GM11168 (cell line): ENCODE measurements around the gene PGM3.

ENCODE experiments used
- in situ Hi-C: fragments of 300-500 bp; cut with MboI; formaldehyde crosslinking; loops from one replicate; pipeline ENCODE4 v1.12.0; 2022; ENCODE audit warnings: low sequenced_read_pairs; ENCODE audit not compliant: unreplicated experiment

The PGM3 gene

DNA sequence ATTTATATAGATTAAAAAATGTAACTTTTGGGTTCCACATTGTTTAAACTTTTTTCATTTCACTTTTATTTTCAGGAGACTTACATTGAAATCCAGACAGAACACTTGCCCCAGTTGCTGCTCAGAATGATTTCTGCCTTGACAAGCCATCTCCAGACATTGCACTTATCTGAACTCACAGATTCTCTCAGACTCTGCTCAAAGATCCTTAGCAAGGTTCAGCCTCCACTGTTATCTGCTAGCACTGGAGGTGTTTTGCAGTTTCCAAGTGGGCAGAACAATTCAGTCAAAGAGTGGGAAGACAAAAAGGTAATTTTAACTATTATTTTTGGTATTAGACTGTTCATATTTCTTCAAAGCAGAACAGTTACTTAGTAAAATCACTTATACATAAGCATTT lies 67.6 kb downstream of the PGM3 start:
- in situ Hi-C loops, result no loop called here

- in situ Hi-C loops, result no loop called here
These were observed 68.5 kb downstream of the PGM3 start for GRCh38 chr6:83124553-83124952.

GRCh38 chr6:83119742-83120300 lies 73.2 kb downstream of the PGM3 start:
- in situ Hi-C loops, result no loop called here

DNA sequence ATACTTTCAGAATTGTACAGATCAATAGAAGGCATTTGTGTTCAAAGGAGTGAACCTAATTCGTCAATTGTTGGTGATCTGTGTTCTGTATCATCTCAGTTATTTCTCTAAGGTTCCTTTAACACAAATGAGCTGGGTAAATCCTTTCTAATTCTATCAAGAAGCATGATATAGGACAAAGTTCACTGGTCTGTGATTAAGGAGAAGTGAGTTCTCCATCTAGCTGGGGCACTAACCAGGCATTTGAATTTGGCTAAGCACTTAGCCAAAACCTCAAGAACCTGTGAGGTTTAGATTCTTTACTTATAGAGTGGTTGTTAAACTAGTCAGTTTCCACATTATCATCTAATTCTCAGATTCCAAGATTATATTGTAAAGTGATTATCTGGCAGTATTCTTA lies 75.3 kb downstream of the PGM3 start:
- in situ Hi-C loops, result no loop called here
